Hematopoietic multipotent progenitor cell treated with erythropoietin and hydrocortisone succinate and interleukin-3 and kit ligand, for 6 days (in vitro differentiated cells): ENCODE data around the gene DLGAP1.
"Not testable (repeated sequence)": the region's sequence is repeated elsewhere in the genome, so short reads cannot be mapped to it uniquely, and the experiment has no call there.

Source experiments
- DNase-seq: peaks from one replicate; pipeline ENCODE4 v3.0.0-alpha.2; 2015

The DLGAP1 gene

GRCh38 chr18:4455113-4455811 is at the start of gene DLGAP1:
Gene DLGAP1, minus strand, starts transcription at chr18:4455307.
- peak; percentile 28 for DNase-seq

- DNase-seq: not testable (repeated sequence)
Measured at GRCh38 chr18:4494703-4495284, 39.7 kb upstream of the DLGAP1 start.

GRCh38 chr18:4468511-4468910 is 13.4 kb upstream of the DLGAP1 start:
- DNase-seq: no peak

- DNase-seq: no peak
Measured at GRCh38 chr18:4454537-4455112, 482 bp downstream of the DLGAP1 start.

- no peak for DNase-seq
Measured at GRCh38 chr18:4453874-4454536, 1.1 kb downstream of the DLGAP1 start.

- DNase-seq: no peak
Measured at GRCh38 chr18:4453567-4453873, 1.6 kb downstream of the DLGAP1 start.

- no peak for DNase-seq
Measured at GRCh38 chr18:4450065-4450658, 4.9 kb downstream of the DLGAP1 start.

GRCh38 chr18:4445902-4446301 is 9.2 kb downstream of the DLGAP1 start:
- no peak for DNase-seq

- no peak for DNase-seq
Measured at GRCh38 chr18:4444306-4444705, 10.8 kb downstream of the DLGAP1 start.

GRCh38 chr18:4441098-4441497 is 14.0 kb downstream of the DLGAP1 start:
- DNase-seq: no peak

GRCh38 chr18:4438938-4439337 is 16.2 kb downstream of the DLGAP1 start:
- DNase-seq: no peak

- no peak for DNase-seq
Measured at GRCh38 chr18:4433717-4434116, 21.4 kb downstream of the DLGAP1 start.

- no peak for DNase-seq
Measured at GRCh38 chr18:4430836-4431235, 24.3 kb downstream of the DLGAP1 start.

GRCh38 chr18:4417714-4418113 is 37.4 kb downstream of the DLGAP1 start:
- no peak for DNase-seq

- no peak for DNase-seq
Measured at GRCh38 chr18:4416976-4417375, 38.1 kb downstream of the DLGAP1 start.

- no peak for DNase-seq
Measured at GRCh38 chr18:4412286-4412685, 42.8 kb downstream of the DLGAP1 start.

GRCh38 chr18:4406856-4407255 is 48.3 kb downstream of the DLGAP1 start:
- DNase-seq: no peak

GRCh38 chr18:4405965-4406364 is 49.1 kb downstream of the DLGAP1 start:
- no peak for DNase-seq

GRCh38 chr18:4403836-4404235 is 51.3 kb downstream of the DLGAP1 start:
- DNase-seq: no peak

GRCh38 chr18:4400911-4401310 is 54.2 kb downstream of the DLGAP1 start:
- DNase-seq: no peak

GRCh38 chr18:4399929-4400328 is 55.2 kb downstream of the DLGAP1 start:
- no peak for DNase-seq

GRCh38 chr18:4394700-4395099 is 60.4 kb downstream of the DLGAP1 start:
- DNase-seq: no peak

GRCh38 chr18:4391859-4392258 is 63.2 kb downstream of the DLGAP1 start:
- DNase-seq: no peak

- DNase-seq: no peak
Measured at GRCh38 chr18:4385876-4386275, 69.2 kb downstream of the DLGAP1 start.
